Measurements from ENCODE around the gene STAB2. TPM values are rescaled to one million over a fixed set of nuclear protein-coding genes. Genes with fewer than 3 reads are reported as not detected.
A peak's percentile ranks its signal among the peaks of the same experiment; 100 is the strongest.

Gene STAB2
- total RNA-seq, 1 donor from 2014 or later = not detected

- Mint-ChIP-seq H3K36me3 (no peaks in the 10 kb centered on the region), H3K4me1 (peaks cover 3% of the 10 kb centered on the region), H3K9me3 (no peaks in the 10 kb centered on the region), H3K27me3 (ENCODE audit: insufficient read depth, low read depth) (peaks cover 10% of the 10 kb centered on the region), H3K4me3 (no peak overlapping the region), H3K27ac (no peak overlapping the region)
- H3K4me2 ChIP-seq = no peak overlapping the region
- no peaks in the 10 kb centered on the region for H3F3A ChIP-seq (ENCODE audit: low read depth)
- H3K79me2 ChIP-seq (ENCODE audit: low read depth) = no peaks in the 10 kb centered on the region
- H3K27ac ChIP-seq = no peak overlapping the region
- H3K36me3 ChIP-seq = no peaks in the 10 kb centered on the region
- no peaks in the 10 kb centered on the region for H3K9me3 ChIP-seq (ENCODE audit: low read depth)
- H3K9ac ChIP-seq = no peak overlapping the region
- no peak overlapping the region for H3K4me3 ChIP-seq
- no peaks in the 10 kb centered on the region for H3K4me1 ChIP-seq
- H4K20me1 ChIP-seq (ENCODE audit: low read depth) = no peaks in the 10 kb centered on the region
- H2AFZ ChIP-seq (replicated peaks) = no peak overlapping the region
- no peaks in the 10 kb centered on the region for H3K27me3 ChIP-seq
- DNase-seq (ENCODE audit: low spot score) = no peak
- TF ChIP-seq EZH2phosphoT487 (IDR thresholded peaks at IDR 0.05) (no peak), EZH2 (IDR thresholded peaks at IDR 0.05) (no peak), CTCF (IDR thresholded peaks at IDR 0.05) (no peak)
Measured at GRCh38 chr12:103620395-103620794, 33.3 kb downstream of the STAB2 start.

- H3K9me3 Mint-ChIP-seq = no peaks in the 10 kb centered on the region
- Histone ChIP-seq H3F3A (ENCODE audit: low read depth) (no peaks in the 10 kb centered on the region), H2AFZ (replicated peaks) (no peak overlapping the region), H3K4me2 (no peak overlapping the region), H3K27ac (no peak overlapping the region), H3K79me2 (ENCODE audit: low read depth) (no peaks in the 10 kb centered on the region), H3K9me3 (ENCODE audit: low read depth) (no peaks in the 10 kb centered on the region), H4K20me1 (ENCODE audit: low read depth) (no peaks in the 10 kb centered on the region), H3K36me3 (no peaks in the 10 kb centered on the region), H3K9ac (no peak overlapping the region), H3K27me3 (no peaks in the 10 kb centered on the region), H3K4me1 (no peaks in the 10 kb centered on the region), H3K4me3 (no peak overlapping the region)
- no peaks in the 10 kb centered on the region for H3K36me3 Mint-ChIP-seq
- H3K4me1 Mint-ChIP-seq = peaks cover 11% of the 10 kb centered on the region
- H3K27me3 Mint-ChIP-seq (ENCODE audit: insufficient read depth, low read depth) = peaks cover 8% of the 10 kb centered on the region
- DNase-seq (ENCODE audit: low spot score) = no peak
- H3K27ac Mint-ChIP-seq = no peak overlapping the region
- no peak overlapping the region for H3K4me3 Mint-ChIP-seq
- TF ChIP-seq EZH2 (IDR thresholded peaks at IDR 0.05) (no peak), CTCF (IDR thresholded peaks at IDR 0.05) (no peak), EZH2phosphoT487 (IDR thresholded peaks at IDR 0.05) (no peak)
Measured at GRCh38 chr12:103623716-103624115, 36.6 kb downstream of the STAB2 start.

- H3K4me3 Mint-ChIP-seq = no peak overlapping the region
- no peak overlapping the region for H2AFZ ChIP-seq (replicated peaks)
- H3K4me1 Mint-ChIP-seq = peaks cover 8% of the 10 kb centered on the region
- H3K27me3 ChIP-seq = no peaks in the 10 kb centered on the region
- H3K36me3 Mint-ChIP-seq = no peaks in the 10 kb centered on the region
- H3K4me2 ChIP-seq = peak overlapping the region; percentile 15
- H3K36me3 ChIP-seq = no peaks in the 10 kb centered on the region
- H3F3A ChIP-seq (ENCODE audit: low read depth) = no peaks in the 10 kb centered on the region
- H3K4me1 ChIP-seq = no peaks in the 10 kb centered on the region
- H3K27ac ChIP-seq = no peak overlapping the region
- no peak overlapping the region for H3K9ac ChIP-seq
- peak; percentile 62 for DNase-seq (ENCODE audit: low spot score)
- no peaks in the 10 kb centered on the region for H3K79me2 ChIP-seq (ENCODE audit: low read depth)
- H4K20me1 ChIP-seq (ENCODE audit: low read depth) = no peaks in the 10 kb centered on the region
- no peaks in the 10 kb centered on the region for H3K9me3 ChIP-seq (ENCODE audit: low read depth)
- H3K9me3 Mint-ChIP-seq = no peaks in the 10 kb centered on the region
- H3K27me3 Mint-ChIP-seq (ENCODE audit: insufficient read depth, low read depth) = peaks cover 13% of the 10 kb centered on the region
- TF ChIP-seq CTCF (IDR thresholded peaks at IDR 0.05) (peak; percentile 41), EZH2phosphoT487 (IDR thresholded peaks at IDR 0.05) (no peak)
- H3K4me3 ChIP-seq = no peak overlapping the region
- H3K27ac Mint-ChIP-seq = no peak overlapping the region
Measured at GRCh38 chr12:103626498-103626897, 39.4 kb downstream of the STAB2 start.

Measured in neural progenitor cell (in vitro differentiated cells).